ENCODE measurements around the gene LTBP1.

The LTBP1 gene

DNA sequence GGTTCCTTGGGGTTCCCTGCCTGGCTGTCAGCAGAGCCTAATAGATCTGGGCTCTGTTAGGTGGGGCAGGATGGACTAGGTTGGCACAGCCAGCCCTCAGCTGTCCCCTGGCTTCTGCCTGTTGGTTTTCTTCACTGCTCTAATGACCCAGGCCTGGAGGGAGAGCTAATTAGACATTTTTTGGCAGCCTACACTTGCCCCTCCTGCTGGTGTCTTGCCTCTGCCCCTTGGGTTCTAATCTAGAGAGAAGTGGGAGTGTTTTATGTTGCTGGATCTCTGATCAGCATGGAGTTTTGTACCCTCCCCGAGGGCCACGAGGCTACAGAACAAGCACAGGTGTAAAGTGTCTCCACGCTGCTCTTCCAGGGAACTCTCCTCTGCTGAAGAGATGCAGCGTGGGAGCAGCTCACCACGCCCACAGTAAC, 330.3 kb downstream of the LTBP1 start:
- DNase-seq: no peak

DNA sequence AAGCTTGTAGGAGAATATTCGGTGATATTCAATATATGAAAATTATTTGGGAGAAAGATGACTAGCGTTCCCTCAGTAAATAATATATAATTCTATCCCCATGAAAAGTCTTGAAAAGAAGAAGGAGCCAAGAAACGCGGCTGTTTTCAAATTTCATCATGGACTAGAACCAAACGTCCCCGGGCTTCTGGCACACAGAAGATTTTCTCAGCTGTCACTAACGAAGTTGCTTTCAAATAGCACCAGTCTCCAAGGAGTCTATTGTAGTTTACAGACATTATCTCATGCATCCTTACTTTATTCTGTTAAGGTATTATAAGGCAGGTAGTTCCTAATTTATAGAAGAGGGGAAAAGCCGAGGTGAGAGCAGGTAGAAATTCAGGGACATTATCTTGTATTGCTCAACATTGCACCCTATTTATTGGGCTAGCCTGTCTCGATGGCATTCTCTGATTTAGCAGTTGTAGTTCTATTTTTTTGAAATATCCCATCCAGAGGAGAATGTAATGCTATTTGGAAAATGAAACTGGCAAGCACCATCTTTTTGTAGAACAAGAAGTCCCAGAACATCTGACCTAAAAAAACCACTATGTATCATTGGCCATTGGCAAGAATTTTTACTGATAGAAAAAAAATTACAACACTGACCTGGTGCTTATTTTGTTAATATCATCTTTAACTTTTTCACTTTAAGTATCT, 331.6 kb downstream of the LTBP1 start:
- no peak for DNase-seq

DNA sequence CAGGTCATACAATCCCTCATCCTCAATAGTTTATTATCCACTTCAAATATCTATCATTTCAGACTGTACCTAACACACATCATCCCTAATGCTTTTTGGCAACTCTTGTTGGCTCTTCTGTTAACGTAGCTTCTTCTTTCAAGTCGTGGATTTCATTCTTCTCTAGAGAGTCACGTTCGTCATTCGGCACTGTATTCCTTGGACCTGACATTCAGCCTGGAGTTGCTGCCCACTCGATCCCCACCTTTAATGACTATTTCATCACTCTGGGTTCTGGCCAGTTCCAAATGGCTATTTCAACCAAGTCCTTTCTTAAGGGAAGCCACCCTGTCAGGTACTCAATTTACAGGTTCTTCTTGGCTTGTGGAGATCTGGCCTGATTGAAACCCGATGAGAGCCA, 337.5 kb downstream of the LTBP1 start:
- DNase-seq: no peak

DNA sequence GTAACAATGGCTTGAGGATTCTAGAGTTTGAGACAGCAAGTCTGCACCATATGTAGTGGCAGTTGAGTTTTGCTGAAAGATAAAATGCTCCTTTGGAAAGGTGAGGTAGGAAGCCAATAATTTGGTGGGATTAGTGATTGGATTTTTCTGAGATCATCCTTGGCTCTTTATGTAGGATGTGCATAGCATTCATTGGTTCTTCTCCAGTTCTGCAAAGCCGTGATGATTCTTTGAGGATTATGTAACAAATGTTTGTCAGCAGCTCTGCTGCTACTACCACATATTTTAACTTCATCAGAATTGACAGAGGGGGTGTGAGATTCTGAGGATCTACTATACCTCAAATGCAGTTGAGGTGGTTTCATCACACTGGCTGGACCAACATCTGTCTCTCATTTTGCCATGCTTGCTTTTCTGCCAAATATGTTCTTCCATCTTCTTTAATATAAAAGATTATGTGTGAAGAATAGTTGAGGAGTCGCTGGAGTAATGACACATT, 340.8 kb downstream of the LTBP1 start:
- DNase-seq: no peak

DNA sequence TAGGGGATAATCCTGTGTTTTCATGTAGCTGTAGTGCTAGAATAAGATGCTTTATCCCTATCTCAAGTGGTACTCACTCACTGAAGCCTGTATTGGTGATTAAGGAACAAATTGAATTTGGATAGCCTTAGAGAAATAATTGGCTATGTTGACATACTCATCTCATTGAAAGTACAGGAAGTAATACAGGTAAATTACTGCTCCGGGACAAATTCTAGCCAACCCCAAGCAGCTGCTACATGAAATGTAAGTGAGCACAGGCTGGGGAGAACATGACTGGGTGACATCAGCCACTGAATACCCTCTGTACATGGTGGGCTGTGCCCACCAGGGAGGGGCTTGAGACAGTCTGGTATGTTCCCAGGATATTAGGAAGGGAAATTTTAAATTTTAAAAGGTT, 341.3 kb downstream of the LTBP1 start:
- no peak for DNase-seq

DNA sequence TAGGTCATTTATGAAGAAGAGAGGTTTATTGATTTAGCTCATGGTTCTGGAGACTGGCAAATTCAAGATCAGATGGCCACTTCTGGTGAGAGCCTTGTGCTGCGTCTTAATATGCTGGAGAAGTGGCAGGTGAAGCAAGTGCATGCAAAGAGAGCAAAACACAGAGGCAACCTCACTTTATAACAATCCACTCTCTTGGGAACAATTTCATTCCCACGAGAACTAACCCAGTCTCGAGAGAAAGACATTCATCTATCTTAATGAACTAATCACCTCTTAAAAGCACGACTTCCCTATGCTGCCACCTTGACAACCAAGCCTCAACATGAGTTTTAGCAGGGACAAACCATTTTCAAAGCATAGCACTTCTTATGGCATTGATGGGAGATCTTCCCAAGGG, 343.2 kb downstream of the LTBP1 start:
- DNase-seq: no peak

DNA sequence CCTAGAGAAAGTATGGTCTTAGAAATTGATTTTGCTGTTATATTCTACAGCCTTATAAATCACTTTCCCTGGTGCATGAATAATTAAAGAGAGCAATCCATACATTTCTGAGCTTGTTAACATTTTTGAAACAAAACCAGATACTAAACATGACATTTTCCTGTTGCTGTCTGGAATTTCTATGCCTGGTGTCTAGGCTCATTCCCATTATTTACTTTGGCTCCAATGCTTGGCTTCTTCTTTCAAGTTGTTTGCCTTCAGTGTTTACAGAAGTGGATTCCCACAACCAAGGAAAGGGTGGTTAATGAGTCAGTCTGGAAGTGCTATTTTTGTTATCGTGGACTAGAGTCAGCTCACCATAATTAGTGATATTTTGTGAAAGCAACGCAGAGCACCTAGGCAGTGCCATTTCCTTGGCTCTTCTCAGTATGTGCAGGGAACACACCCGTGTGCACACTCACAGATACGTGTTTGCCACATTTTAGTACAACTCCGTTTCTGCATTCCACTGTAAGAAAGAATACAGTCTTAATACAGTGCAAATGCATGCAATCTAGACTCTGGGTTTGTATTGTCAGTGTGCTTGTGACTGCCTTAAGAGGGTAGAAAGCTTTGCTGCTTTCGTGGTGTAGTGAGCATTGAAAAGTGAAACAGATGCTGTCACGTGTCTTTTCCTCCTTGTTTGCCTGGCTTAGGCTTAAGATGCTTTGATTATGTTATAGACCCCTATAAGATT, 344.7 kb downstream of the LTBP1 start:
- no peak for DNase-seq

DNA sequence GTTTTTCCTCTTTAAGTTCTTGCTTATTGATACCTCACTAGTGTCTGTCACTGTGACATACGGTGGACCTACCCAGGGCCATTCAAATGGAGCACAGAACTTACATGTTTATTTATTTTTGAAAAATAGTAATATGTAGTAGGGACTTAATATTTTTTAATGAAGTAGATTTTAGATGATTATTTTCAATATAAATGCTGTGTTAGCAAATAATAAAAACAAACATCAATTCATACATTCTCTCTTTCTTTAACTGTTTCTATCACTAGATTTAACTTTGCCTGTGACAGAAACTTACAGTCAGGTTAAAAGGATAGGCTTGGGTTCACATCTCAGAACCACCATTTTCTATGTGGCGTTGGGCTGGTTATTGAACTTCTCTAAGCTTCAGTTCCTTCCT, 345.3 kb downstream of the LTBP1 start:
- DNase-seq: no peak

DNA sequence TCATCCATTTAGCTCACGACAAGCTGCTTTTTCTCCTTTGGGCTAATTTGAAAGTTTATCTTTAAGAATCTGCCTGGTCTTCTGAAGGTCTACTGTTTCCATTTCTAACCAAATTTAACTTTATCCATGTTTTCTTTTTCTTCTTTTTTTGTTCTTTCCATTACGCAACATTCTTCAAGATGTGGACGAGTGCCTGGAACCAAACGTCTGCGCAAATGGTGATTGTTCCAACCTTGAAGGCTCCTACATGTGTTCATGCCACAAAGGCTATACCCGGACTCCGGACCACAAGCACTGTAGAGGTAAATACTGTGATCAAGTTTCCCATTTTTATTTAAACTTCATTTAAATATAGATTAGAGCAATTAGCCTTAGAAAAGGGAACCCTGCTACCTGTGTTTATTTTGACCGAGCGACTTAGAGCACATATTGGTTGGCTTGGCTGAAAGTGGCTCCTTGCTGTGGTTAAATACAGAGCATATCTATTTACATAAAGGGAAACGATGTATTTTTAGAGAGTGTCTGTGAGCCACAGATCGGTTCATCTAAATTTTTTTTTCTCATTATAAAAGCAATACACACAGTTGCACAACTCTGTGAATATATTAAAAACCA, 346.3 kb downstream of the LTBP1 start:
- no peak for DNase-seq

DNA sequence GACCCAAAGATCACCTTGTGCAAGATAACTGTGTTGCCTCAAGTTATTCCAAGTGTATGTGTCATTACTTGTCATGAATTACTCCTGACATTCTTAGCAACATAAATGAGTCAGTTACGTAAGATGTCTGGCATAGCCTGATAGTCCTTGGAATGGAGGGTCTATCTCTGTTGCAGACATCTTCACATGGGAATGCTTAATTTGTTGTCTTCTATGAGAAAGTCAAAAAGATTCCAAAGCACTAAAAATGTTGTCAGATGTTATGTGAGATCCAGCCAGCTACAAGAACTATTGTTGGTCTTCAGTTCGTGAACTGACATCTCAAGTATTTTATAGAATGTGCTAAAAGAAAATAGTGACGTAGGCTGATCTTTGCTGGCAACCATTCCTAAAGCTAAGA, 351.5 kb downstream of the LTBP1 start:
- no peak for DNase-seq

DNA sequence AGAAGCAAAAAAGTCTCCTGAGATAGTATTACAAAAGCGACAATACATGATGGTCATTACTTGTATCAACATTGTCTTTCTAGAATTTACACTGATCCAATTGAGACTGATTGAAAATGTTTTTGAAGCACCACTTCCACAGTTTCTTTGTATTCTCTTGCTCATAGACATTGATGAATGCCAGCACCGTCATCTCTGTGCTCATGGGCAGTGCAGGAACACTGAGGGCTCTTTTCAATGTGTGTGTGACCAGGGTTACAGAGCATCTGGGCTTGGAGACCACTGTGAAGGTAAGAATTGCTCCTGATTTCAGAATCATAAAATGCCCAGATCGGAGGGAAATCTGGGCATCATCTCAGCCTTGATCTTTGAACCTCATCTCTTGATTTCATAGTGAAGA, 354.6 kb downstream of the LTBP1 start:
- DNase-seq: no peak

DNA sequence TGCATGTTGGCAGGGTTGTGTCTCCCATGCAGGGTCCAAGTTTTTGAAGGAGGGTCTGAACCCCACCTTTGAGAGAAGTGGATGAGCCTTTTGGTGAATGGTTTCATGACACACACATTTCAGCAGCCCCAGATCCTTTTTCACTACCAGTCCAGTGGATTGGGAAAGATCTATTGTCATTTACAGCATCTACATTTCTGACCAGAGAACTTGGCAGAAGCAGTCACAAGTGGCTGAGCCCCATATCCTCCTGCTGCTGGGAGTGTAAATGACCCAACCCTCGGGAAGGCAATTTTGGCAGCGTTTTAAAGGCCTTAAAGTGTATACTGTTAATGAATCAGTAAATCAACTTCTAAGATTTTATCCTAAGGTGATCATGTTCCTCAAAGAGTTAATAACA, 355.6 kb downstream of the LTBP1 start:
- no peak for DNase-seq

DNA sequence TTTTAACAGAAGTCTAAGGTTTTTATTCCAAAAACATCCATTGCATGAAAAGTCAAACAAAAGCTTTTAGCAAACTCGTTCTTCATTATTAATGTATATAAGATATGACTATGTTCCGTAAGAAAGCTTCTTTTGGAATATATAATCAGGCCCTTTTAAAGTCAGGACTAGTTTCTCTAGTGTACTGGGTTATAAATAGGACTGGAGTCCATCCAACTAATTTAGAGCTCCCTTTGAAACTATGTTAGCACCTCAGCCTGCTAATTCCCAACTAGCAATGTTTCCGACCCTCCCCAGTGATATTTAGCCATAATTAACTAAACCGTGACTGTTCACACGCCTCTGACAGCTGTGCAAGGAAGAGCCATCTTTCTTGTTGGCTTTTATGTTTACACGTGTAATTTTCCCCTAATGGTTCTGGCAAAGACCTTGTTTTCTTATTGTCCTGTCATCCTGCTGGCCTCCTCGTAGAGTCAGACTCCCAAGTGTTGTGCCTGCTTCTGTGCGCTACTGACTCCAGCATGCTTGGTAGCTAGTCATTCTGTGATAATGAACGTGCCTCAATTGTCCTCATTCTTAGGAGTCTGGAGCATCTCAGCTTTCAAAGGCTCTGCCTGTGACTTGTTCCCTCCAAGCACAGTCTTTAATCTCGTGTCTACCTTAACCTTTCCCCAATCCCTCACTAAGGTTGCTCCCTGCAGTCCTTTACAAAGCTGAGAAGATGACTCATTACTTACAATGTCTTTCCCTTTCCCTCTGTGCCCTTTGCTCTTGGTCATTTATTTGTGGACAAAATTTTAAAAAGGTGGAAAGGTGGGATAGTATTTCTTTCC, 357.5 kb downstream of the LTBP1 start:
- no peak for DNase-seq

DNA sequence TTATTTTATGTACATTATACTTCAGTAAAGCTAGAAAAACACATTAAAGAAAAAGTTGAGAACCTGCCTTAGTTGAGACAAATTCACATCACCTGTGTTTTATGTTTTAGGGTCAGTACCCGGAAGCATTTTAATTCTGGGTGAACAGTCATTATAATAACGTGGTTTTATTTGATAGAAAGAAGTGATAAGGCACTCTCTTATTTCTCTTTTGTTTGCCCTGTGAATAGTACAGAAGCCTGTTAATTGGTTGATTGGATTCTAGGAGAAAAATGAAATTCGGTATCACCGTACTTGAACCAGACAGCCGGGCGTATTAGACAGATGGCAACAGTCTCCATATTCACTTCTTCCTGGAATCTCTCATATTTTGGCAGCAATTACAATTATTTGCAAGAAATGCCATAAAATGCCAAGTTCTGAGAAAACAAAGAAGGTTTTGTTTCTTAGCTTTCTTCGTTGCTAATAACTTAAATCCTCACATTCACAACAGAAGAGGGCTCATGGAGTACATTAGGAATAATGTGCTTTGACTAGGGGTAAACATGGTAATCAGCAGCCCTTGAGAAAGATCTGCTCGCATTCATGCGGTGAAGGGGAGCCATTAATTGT, 361.0 kb downstream of the LTBP1 start:
- no peak for DNase-seq

DNA sequence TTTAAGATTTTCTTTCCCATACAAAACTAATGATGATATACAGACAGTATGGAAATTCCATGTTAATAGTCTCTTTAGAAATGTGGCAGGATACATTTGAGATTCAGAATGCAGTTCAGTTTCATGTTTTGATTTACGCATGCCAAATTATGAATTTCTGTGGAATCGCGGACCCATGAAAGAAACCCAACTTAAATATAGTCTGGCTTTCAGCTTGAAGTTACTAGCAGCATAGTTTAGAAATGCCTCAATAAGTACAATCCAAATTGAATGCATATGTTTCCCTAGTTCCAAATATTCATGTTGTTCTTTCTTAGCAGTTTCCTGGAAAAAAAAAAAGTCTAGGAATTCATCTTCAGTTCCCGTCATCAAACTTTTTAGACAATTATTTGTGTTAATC, 365.6 kb downstream of the LTBP1 start:
- DNase-seq: no peak

DNA sequence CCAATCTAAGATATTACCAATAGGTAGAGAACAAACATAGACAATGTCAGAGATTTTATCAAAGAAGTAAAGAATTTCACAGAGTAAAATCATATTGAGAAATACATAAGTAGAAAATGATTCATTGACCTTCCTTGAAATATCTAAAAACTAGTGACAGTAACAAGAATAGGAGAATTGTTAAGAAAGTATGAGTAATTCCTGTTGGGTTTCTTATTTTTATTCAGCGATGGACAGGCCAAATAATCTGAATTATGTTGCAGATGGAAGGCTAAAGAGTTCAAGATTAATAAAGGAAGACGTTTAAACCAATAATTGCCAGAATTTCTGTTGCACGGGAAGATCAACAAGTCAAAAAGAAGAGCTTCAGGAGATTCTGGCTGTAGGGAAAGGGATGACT, 366.3 kb downstream of the LTBP1 start:
- no peak for DNase-seq

DNA sequence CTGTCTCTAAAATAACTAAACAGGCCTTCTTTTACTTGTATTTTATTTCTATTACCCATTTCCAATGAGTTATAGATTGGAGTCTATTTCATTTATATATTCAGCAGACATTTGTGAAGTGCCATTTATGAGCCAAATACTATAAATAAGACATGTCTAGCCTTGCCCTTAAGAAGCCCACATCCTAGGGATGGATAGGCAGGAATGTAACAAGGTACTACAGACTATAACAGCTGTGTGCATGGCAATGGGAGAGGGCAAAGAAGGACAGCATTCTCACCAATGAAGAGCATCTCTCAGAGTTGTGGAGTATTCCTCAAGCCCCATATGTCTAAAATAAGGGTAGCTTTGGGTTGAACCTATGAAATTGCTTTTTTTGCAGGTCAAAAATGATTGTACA, 367.8 kb downstream of the LTBP1 start:
- no peak for DNase-seq

DNA sequence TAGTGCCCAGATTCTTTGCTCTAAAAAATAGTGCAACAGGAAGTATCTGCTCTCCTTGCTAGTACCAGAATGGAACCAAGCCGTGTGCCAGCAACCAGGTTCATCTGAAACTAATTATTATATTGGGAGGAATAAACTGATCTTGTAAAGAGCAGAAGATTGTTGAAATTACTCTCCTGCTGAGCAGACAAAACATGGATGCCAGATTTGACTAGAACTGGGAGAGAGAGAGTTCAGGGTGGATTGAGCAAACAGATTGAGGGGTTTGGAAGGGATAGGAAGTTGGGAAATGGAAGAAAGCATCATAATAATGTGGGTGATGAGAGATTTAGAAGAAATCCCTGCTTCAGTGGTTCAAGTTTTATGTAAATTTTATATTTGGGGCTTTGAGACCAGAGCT, 369.6 kb downstream of the LTBP1 start:
- DNase-seq: no peak

DNA sequence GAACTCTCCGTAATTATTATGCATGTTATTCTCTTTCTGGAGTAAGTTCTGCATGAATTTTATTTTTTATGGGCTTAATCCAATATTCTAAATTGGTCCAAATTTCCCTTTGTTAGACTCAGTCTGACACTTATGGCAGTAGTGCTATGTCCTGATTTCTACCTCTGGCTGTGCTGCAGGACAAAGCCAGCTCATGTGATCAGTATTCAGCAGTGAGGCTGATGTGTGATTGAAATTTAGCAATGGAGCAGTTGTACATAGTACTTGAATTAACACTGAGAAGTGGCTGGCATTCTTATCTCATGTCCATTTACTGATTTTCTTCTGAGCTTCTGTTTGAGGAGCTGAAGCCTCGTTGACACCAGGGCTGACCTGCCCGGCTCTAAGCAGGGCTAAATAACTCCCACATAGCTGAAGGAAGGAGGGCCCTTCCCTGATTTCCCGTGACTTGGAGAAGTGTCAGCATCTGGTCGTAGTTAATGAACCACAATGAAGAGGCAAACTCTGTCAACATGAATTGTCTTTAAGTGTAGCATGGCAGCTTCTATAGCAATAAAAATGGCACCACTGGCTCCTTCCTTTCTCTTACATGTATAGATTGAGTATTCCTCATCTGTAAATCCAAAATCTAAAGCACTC, 370.7 kb downstream of the LTBP1 start:
- no peak for DNase-seq

DNA sequence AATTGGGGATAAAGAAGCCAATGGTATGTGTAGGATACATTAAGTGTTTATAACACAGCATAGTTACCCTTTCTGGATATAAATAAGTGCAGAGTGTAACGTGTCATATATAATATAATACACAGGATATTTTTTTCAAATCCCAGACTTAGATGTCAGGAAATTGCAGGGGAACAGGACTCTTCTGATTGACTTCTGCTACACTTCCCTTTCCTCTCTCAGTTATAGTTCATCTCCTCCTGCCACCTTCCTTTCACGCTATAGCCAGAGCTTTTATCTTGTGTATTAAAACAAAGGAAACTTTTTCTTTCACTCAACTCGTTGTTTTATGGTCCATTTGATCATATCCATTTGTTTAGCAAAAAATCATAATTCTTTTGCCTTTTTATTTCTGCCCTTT, 371.7 kb downstream of the LTBP1 start:
- no peak for DNase-seq

DNA sequence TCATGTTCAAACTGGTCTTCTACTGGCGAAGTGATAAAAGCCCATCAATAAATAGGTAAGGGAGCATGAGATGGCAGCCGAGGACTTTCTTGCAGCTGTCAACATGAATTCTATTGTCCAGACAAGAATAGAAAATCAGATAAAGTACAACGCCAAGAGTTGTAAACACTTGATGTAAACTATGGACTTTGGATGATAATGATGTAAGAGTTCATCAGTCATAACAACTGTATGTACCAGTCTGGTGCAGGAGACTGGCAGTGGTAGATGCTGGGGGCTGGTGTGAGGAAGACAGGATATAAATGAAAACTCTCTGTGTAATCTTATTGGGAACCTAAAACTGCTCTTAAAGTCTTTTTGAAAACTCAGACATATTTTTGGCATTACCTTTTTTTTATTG, 373.8 kb downstream of the LTBP1 start:
- DNase-seq: no peak

DNA sequence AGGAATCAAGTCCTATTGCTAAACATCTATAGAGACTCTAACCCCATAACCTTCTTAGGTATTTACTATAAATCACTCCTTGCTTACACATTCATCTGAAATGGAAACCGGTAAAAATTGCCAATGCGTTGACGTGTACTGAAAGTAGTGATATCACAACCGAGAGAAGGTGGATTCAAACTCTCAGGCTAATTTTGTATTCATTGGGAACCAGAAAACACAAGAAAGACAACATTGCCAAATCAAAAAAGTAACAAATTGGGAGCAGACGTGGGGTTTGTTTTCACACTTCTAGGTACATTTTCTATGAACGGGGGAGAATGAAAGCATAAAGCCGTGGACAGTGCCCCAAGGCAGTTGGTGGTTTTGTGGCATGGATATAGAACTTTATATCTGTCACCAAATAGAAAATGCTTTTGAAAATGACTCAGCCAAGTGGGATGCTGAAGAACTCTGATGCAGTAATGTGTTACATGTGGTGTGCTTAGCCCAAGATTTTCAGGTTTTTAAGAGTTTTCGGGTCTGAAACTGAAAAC, 374.6 kb downstream of the LTBP1 start:
- no peak for DNase-seq

Data from left hindlimb (tissue), 1 donor.